Suprapubic skin (tissue), 3 donors: ENCODE data around the gene MALAT1.

Experiments used
- CTCF ChIP-seq, 2 donors: fragments of 200-600 bp in 1 of 2; fragments of 450-650 bp in 1 of 2; sonication (generic) in 1 of 2; IDR thresholded peaks; one replicate each; pipeline ENCODE4 v1.5.1; 2016 to 2019; ENCODE audit warnings: antibody characterized with exemption in 2 of 2, mild to moderate bottlenecking in 1 of 2, moderate library complexity in 1 of 2
- EP300 ChIP-seq: sonication (generic); formaldehyde crosslinking; IDR thresholded peaks from one replicate; pipeline ENCODE4 v1.6.1; 2017; ENCODE audit warnings: antibody characterized with exemption

- TF ChIP-seq CTCF (IDR thresholded peaks at IDR 0.05) (no peak), EP300 (no peak)
Observed at GRCh38 chr11:65554842-65555430, 56.1 kb downstream of the MALAT1 start.
